GM23338 (cell line): ENCODE measurements around the gene CCNI2. TPM values are rescaled to one million over a fixed set of nuclear protein-coding genes. Genes with fewer than 3 reads are reported as not detected.

Source experiments
- ATAC-seq: fragments of 200-7000 bp; cut with Tn5 transposase; 3 replicates; pipeline ENCODE4 v1.9.1; 2020
- DNase-seq: peaks from one replicate; pipeline ENCODE4 v3.0.0-alpha.2; 2015; ENCODE audit warnings: low spot score
- H2AFZ ChIP-seq: fragments of 200-600 bp; sonication (generic); 2 replicates; pipeline ENCODE4 v1.8.0; 2016; ENCODE audit warnings: antibody characterized with exemption, mild to moderate bottlenecking, moderate library complexity
- H3F3A ChIP-seq: fragments of 200-600 bp; sonication (generic); replicated peaks from 2 replicates; pipeline ENCODE4 v1.8.0; 2017; ENCODE audit warnings: antibody characterized with exemption, mixed run types, low read depth
- H3K27ac ChIP-seq: fragments of 200-600 bp; sonication (generic); 2 replicates; pipeline ENCODE4 v1.6.1; 2016; ENCODE audit warnings: low read depth
- H3K27me3 ChIP-seq: fragments of 200-600 bp; sonication (generic); 2 replicates; pipeline ENCODE4 v1.8.0; 2016; ENCODE audit warnings: mild to moderate bottlenecking, mixed run types, moderate library complexity; ENCODE audit not compliant: insufficient read depth
- H3K36me3 ChIP-seq: fragments of 200-600 bp; sonication (generic); 2 replicates; pipeline ENCODE4 v1.8.0; 2016; ENCODE audit warnings: mild to moderate bottlenecking; ENCODE audit not compliant: insufficient read depth
- H3K4me1 ChIP-seq: fragments of 200-600 bp; sonication (generic); 2 replicates; pipeline ENCODE4 v1.8.0; 2016; ENCODE audit warnings: mild to moderate bottlenecking, moderate library complexity; ENCODE audit not compliant: insufficient read depth
- H3K4me2 ChIP-seq: fragments of 200-600 bp; sonication (generic); 2 replicates; pipeline ENCODE4 v1.7.1; 2017; ENCODE audit warnings: mixed run types
- H3K4me3 ChIP-seq: fragments of 200-600 bp; sonication (generic); 2 replicates; pipeline ENCODE4 v1.6.1; 2016; ENCODE audit warnings: mixed run types
- H3K79me2 ChIP-seq: fragments of 200-600 bp; sonication (generic); replicated peaks from 2 replicates; pipeline ENCODE4 v1.8.0; 2017; ENCODE audit warnings: mild to moderate bottlenecking; ENCODE audit not compliant: insufficient read depth
- H3K9me2 ChIP-seq: fragments of 200-600 bp; sonication (generic); 2 replicates; pipeline ENCODE4 v1.8.0; 2017; ENCODE audit not compliant: insufficient read depth
- H4K20me1 ChIP-seq: fragments of 200-600 bp; sonication (generic); replicated peaks from 2 replicates; pipeline ENCODE4 v1.8.0; 2017; ENCODE audit warnings: mild to moderate bottlenecking; ENCODE audit not compliant: insufficient read depth
- H3K27ac Mint-ChIP-seq: 2 replicates; pipeline ENCODE4 v1.8.0; 2020; ENCODE audit warnings: inconsistent platforms, mild to moderate bottlenecking, moderate library complexity, mixed read lengths
- H3K27me3 Mint-ChIP-seq: 3 replicates; pipeline ENCODE4 v1.8.0; 2022; ENCODE audit warnings: low read depth, mild to moderate bottlenecking, moderate library complexity, mixed read lengths, inconsistent platforms; ENCODE audit not compliant: insufficient read depth, poor library complexity
- H3K36me3 Mint-ChIP-seq: 3 replicates; pipeline ENCODE4 v1.8.0; 2021; ENCODE audit warnings: low read depth, mild to moderate bottlenecking, inconsistent platforms, moderate library complexity, mixed read lengths
- H3K4me1 Mint-ChIP-seq: 3 replicates; pipeline ENCODE4 v1.8.0; 2020; ENCODE audit warnings: mild to moderate bottlenecking, inconsistent platforms, mixed read lengths
- H3K4me3 Mint-ChIP-seq: 3 replicates; pipeline ENCODE4 v1.8.0; 2021; ENCODE audit warnings: moderate library complexity, mild to moderate bottlenecking, inconsistent platforms, mixed read lengths
- H3K9me3 Mint-ChIP-seq: 3 replicates; pipeline ENCODE4 v1.8.0; 2020; ENCODE audit warnings: moderate library complexity, mild to moderate bottlenecking, inconsistent platforms, mixed read lengths
- EZH2 ChIP-seq: fragments of 200-600 bp; sonication (generic); IDR thresholded peaks from one replicate; pipeline ENCODE4 v1.8.0; 2017; ENCODE audit warnings: antibody characterized with exemption, mild to moderate bottlenecking, low read depth; ENCODE audit not compliant: unreplicated experiment
- EZH2phosphoT487 ChIP-seq: fragments of 200-600 bp; sonication (generic); IDR thresholded peaks from one replicate; pipeline ENCODE4 v1.8.1; 2018; ENCODE audit warnings: antibody characterized with exemption; ENCODE audit not compliant: unreplicated experiment
- JUNB ChIP-seq: IDR thresholded peaks from one replicate; pipeline ENCODE4 v1.6.1; 2016; ENCODE audit warnings: antibody characterized with exemption; ENCODE audit not compliant: unreplicated experiment
- NANOG ChIP-seq: IDR thresholded peaks from 2 replicates; pipeline ENCODE4 v1.6.1; 2016; ENCODE audit warnings: antibody characterized with exemption, borderline replicate concordance
- POLR2AphosphoS5 ChIP-seq: IDR thresholded peaks from 2 replicates; pipeline ENCODE4 v1.6.1; 2016; ENCODE audit warnings: antibody characterized with exemption, low read depth
- REST ChIP-seq: IDR thresholded peaks from one replicate; pipeline ENCODE4 v1.6.1; 2018; ENCODE audit warnings: antibody characterized with exemption; ENCODE audit not compliant: unreplicated experiment
- STAT1 ChIP-seq: IDR thresholded peaks from one replicate; pipeline ENCODE4 v1.6.1; 2016; ENCODE audit warnings: antibody characterized with exemption; ENCODE audit not compliant: unreplicated experiment
- ZNF114 ChIP-seq: fragments of 250-450 bp; sonication (Bioruptor Pico); IDR thresholded peaks from 2 replicates; pipeline ENCODE4 v1.5.0; 2020; ENCODE audit warnings: mild to moderate bottlenecking, moderate library complexity
- ZNF331 ChIP-seq: fragments of 250-450 bp; sonication (Bioruptor Pico); IDR thresholded peaks from 2 replicates; pipeline ENCODE4 v1.5.0; 2020; ENCODE audit warnings: low read depth, mild to moderate bottlenecking, moderate library complexity
- ZNF462 ChIP-seq: fragments of 250-450 bp; sonication (Bioruptor Pico); IDR thresholded peaks from 2 replicates; pipeline ENCODE4 v1.5.0; 2020; ENCODE audit warnings: mild to moderate bottlenecking, moderate library complexity
- polyA plus RNA-seq: library from polyadenylated mRNA; unstranded; fragments of >200 nt; fragmentation: Nextera tagmentation; extraction: Ambion mirVana; gene quantifications from 2 replicates; pipeline ENCODE4 v1.2.1, GENCODE V29; 2016
- total RNA-seq: library from RNA; depleted of rRNA; stranded (reverse); fragments of >200 nt; shearing (Covaris generic); gene quantifications from 2 replicates; pipeline ENCODE4 v1.2.3, GENCODE V29; 2014
- TF ChIP-seq, protein P1 (sequence below), 2 experiments: fragments of 200-600 bp in 1 of 2; sonication (generic) in 1 of 2; conservative IDR thresholded peaks; 2 replicates each; pipeline versions ENCODE4 v1.5.1 to v1.6.1; 2016 to 2017; ENCODE audit warnings: antibody characterized with exemption in 2 of 2, low read depth in 2 of 2, mild to moderate bottlenecking in 2 of 2, moderate library complexity in 1 of 2

The CCNI2 gene
- total and polyA plus RNA-seq, 2 experiments from 2014 or later: 0.55 to 2.5 TPM

- TF ChIP-seq ZNF462 (CRISPR knock-in tag) (no peak), ZNF114 (CRISPR knock-in tag) (no peak)
- TF ChIP-seq, protein P1, sequence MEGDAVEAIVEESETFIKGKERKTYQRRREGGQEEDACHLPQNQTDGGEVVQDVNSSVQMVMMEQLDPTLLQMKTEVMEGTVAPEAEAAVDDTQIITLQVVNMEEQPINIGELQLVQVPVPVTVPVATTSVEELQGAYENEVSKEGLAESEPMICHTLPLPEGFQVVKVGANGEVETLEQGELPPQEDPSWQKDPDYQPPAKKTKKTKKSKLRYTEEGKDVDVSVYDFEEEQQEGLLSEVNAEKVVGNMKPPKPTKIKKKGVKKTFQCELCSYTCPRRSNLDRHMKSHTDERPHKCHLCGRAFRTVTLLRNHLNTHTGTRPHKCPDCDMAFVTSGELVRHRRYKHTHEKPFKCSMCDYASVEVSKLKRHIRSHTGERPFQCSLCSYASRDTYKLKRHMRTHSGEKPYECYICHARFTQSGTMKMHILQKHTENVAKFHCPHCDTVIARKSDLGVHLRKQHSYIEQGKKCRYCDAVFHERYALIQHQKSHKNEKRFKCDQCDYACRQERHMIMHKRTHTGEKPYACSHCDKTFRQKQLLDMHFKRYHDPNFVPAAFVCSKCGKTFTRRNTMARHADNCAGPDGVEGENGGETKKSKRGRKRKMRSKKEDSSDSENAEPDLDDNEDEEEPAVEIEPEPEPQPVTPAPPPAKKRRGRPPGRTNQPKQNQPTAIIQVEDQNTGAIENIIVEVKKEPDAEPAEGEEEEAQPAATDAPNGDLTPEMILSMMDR (conservative IDR thresholded peaks at IDR 0.05; ENCODE audit: low read depth in 2 of 2): no peak
These were observed 43.1 kb downstream of the CCNI2 start (continued) for GRCh38 chr5:132790201-132790865.

GRCh38 chr5:132791026-132791425 is 43.8 kb downstream of the CCNI2 start:
- Histone ChIP-seq H3K27me3 (no peaks in the 10 kb centered on the region), H3K4me2 (no peak overlapping the region), H3K27ac (no peak overlapping the region), H3K79me2 (no peaks in the 10 kb centered on the region), H3K9me2 (no peaks in the 10 kb centered on the region), H4K20me1 (no peaks in the 10 kb centered on the region), H3F3A (no peaks in the 10 kb centered on the region), H3K4me3 (no peak overlapping the region), H3K36me3 (no peaks in the 10 kb centered on the region), H2AFZ (no peak overlapping the region), H3K4me1 (no peaks in the 10 kb centered on the region)
- Mint-ChIP-seq H3K36me3 (no peaks in the 10 kb centered on the region), H3K9me3 (no peaks in the 10 kb centered on the region), H3K27me3 (peaks cover 13% of the 10 kb centered on the region), H3K4me3 (no peak overlapping the region), H3K27ac (no peak overlapping the region), H3K4me1 (peaks cover 11% of the 10 kb centered on the region)
- DNase-seq (no peak), ATAC-seq (no peak)
- TF ChIP-seq STAT1 (no peak), NANOG (no peak), JUNB (no peak), EZH2 (no peak), EZH2phosphoT487 (no peak), ZNF331 (CRISPR knock-in tag) (no peak), POLR2AphosphoS5 (no peak), REST (no peak), ZNF114 (CRISPR knock-in tag) (no peak)
- TF ChIP-seq, protein P1 (conservative IDR thresholded peaks at IDR 0.05; ENCODE audit: low read depth in 2 of 2): no peak
